Mesodermal cell (in vitro differentiated cells): ENCODE measurements around the gene SSR4. TPM values are rescaled to one million over a fixed set of nuclear protein-coding genes. Genes with fewer than 3 reads are reported as not detected.
"Not testable (repeated sequence)": the region's sequence is repeated elsewhere in the genome, so short reads cannot be mapped to it uniquely, and the experiment has no call there.

Experiments used
- H3K27ac ChIP-seq: 2 replicates; pipeline ENCODE4 v1.7.0; 2013; ENCODE audit warnings: mild to moderate bottlenecking, low read depth, low read length, moderate library complexity; ENCODE audit not compliant: severe bottlenecking
- H3K36me3 ChIP-seq: 2 replicates; pipeline ENCODE4 v1.7.1; 2013; ENCODE audit warnings: mild to moderate bottlenecking, low read length, moderate library complexity; ENCODE audit not compliant: control insufficient read depth, insufficient read depth
- H3K4me1 ChIP-seq: one replicate; pipeline ENCODE4 v1.7.1; 2013; ENCODE audit warnings: mild to moderate bottlenecking, low read length; ENCODE audit not compliant: insufficient read depth, control insufficient read depth, poor library complexity, severe bottlenecking
- H3K4me3 ChIP-seq: 2 replicates; pipeline ENCODE4 v1.7.0; 2013; ENCODE audit warnings: low read length, control low read depth, mild to moderate bottlenecking; ENCODE audit not compliant: insufficient read depth, poor library complexity, severe bottlenecking; ENCODE audit errors: extremely low read depth
- H3K9me3 ChIP-seq: 2 replicates; pipeline ENCODE4 v1.7.1; 2013; ENCODE audit warnings: mild to moderate bottlenecking, low read length, moderate library complexity; ENCODE audit not compliant: control insufficient read depth
- WGBS, 2 experiments: methylation state at CpG; one replicate each; pipeline ENCODE4 v1.1.5; 2013; ENCODE audit warnings: missing lambda C conversion rate in 2 of 2; ENCODE audit not compliant: insufficient coverage in 2 of 2; 5-methylcytosine and 5-hydroxymethylcytosine counted together
- polyA plus RNA-seq, 2 experiments: library from polyadenylated mRNA; stranded (reverse); fragments of 50-300 nt; gene quantifications; one replicate each; pipeline ENCODE4 v1.2.3, GENCODE V29; 2013

SSR4 gene
- polyA plus RNA-seq (2013, experiment 1 of 2), result 508 TPM
- 415 TPM for polyA plus RNA-seq (2013, experiment 2 of 2)

GRCh38 chrX:153794018-153794896, at the start of gene SSR4, which contains the start of gene IDH3G:
Gene SSR4 (plus strand): TSS chrX:153794668. CDS start chrX:153794688, 20 bp downstream.
Gene IDH3G (minus strand): TSS chrX:153794375. CDS start chrX:153794326, 49 bp downstream.
- Histone ChIP-seq H3K36me3 (peaks cover 33% of the 10 kb centered on the region), H3K9me3 (no peaks in the 10 kb centered on the region)
- WGBS, 2 experiments, result 0% methylated on average over 26 to 35 of the region's 92 CpGs

GRCh38 chrX:153745067-153745433, 49.4 kb upstream of the SSR4 start:
- not testable (repeated sequence) for H3K36me3 ChIP-seq, H3K9me3 ChIP-seq, H3K4me1 ChIP-seq, H3K27ac ChIP-seq, H3K4me3 ChIP-seq
- 85 to 100% methylated on average over 2 to 6 of the region's 12 CpGs for WGBS, 2 experiments

More at GRCh38 chrX:153794018-153794896, at the start of gene SSR4, which contains the start of gene IDH3G:
- peak within 1 kb of the TSS; percentile 69 for H3K4me3 ChIP-seq
- H3K4me1 ChIP-seq, result peaks cover 5% of the 10 kb centered on the region
- H3K27ac ChIP-seq, result peak within 1 kb of the TSS; percentile 72

- 92 to 100% methylated on average over 2 to 3 of the region's 3 CpGs for WGBS, 2 experiments
- H3K9me3 ChIP-seq, result no peaks in the 10 kb centered on the region
- H3K36me3 ChIP-seq, result no peaks in the 10 kb centered on the region
- H3K4me1 ChIP-seq, result no peaks in the 10 kb centered on the region
- H3K4me3 ChIP-seq, result no peak overlapping the region
- no peak overlapping the region for H3K27ac ChIP-seq
Measured at GRCh38 chrX:153746359-153746758, 48.1 kb upstream of the SSR4 start.

GRCh38 chrX:153746991-153747390, 47.5 kb upstream of the SSR4 start:
- not testable (repeated sequence) for H3K9me3 ChIP-seq, H3K4me3 ChIP-seq, H3K36me3 ChIP-seq, H3K27ac ChIP-seq, H3K4me1 ChIP-seq
- WGBS, 2 experiments, result 83 to 100% methylated on average over 1 to 2 of the region's 6 CpGs

- not testable (repeated sequence) for H3K4me1 ChIP-seq, H3K9me3 ChIP-seq, H3K27ac ChIP-seq, H3K36me3 ChIP-seq, H3K4me3 ChIP-seq
- 76 to 91% methylated on average over 4 to 6 of the region's 7 CpGs for WGBS, 2 experiments
Measured at GRCh38 chrX:153749017-153749416, 45.5 kb upstream of the SSR4 start.

GRCh38 chrX:153750127-153750774, 44.2 kb upstream of the SSR4 start:
- Histone ChIP-seq H3K9me3 (no peaks in the 10 kb centered on the region), H3K4me3 (no peak overlapping the region), H3K4me1 (no peaks in the 10 kb centered on the region), H3K36me3 (no peaks in the 10 kb centered on the region), H3K27ac (no peak overlapping the region)
- WGBS, 2 experiments, result 80 to 90% methylated on average over 2 to 5 of the region's 12 CpGs

GRCh38 chrX:153755136-153755535, 39.3 kb upstream of the SSR4 start:
- Histone ChIP-seq H3K4me1 (no peaks in the 10 kb centered on the region), H3K4me3 (no peak overlapping the region), H3K36me3 (no peaks in the 10 kb centered on the region), H3K27ac (no peak overlapping the region), H3K9me3 (no peaks in the 10 kb centered on the region)
- WGBS, 2 experiments, result no CpG with 5 or more reads among the region's 1 CpG

GRCh38 chrX:153761863-153762262, 32.6 kb upstream of the SSR4 start:
- no peaks in the 10 kb centered on the region for H3K36me3 ChIP-seq
- no peak overlapping the region for H3K4me3 ChIP-seq
- H3K4me1 ChIP-seq, result peaks cover 7% of the 10 kb centered on the region
- H3K27ac ChIP-seq, result no peak overlapping the region
- 81 to 85% methylated on average over 5 to 7 of the region's 15 CpGs for WGBS, 2 experiments
- no peaks in the 10 kb centered on the region for H3K9me3 ChIP-seq

GRCh38 chrX:153762626-153763173, 31.8 kb upstream of the SSR4 start:
- H3K4me1 ChIP-seq, result peaks cover 7% of the 10 kb centered on the region
- no peaks in the 10 kb centered on the region for H3K9me3 ChIP-seq
- H3K36me3 ChIP-seq, result no peaks in the 10 kb centered on the region
- whole genome bisulfite sequencing, 2 experiments, result 98 to 100% methylated on average over 6 to 7 of the region's 14 CpGs
- H3K4me3 ChIP-seq, result no peak overlapping the region
- no peak overlapping the region for H3K27ac ChIP-seq

- peaks cover 7% of the 10 kb centered on the region for H3K4me1 ChIP-seq
- H3K36me3 ChIP-seq, result no peaks in the 10 kb centered on the region
- no peaks in the 10 kb centered on the region for H3K9me3 ChIP-seq
- no peak overlapping the region for H3K4me3 ChIP-seq
- H3K27ac ChIP-seq, result no peak overlapping the region
- WGBS, 2 experiments, result 89 to 90% methylated on average over 5 to 14 of the region's 18 CpGs
Measured at GRCh38 chrX:153763298-153763932, 31.1 kb upstream of the SSR4 start.
